Endothelial cell (in vitro differentiated cells): Measurements from ENCODE around the gene SPAG17. TPM values are rescaled to one million over a fixed set of nuclear protein-coding genes. Genes with fewer than 3 reads are reported as not detected.
A peak's percentile ranks its signal among the peaks of the same experiment; 100 is the strongest.

ENCODE experiments used
- DNase-seq: peaks from one replicate; pipeline ENCODE4 v3.0.0; 2021; ENCODE audit warnings: low spot score
- H3K27ac Mint-ChIP-seq: one replicate; pipeline ENCODE4 v1.8.0; 2021; ENCODE audit warnings: mixed read lengths, inconsistent platforms; ENCODE audit not compliant: unreplicated experiment
- H3K27me3 Mint-ChIP-seq: one replicate; pipeline ENCODE4 v1.8.0; 2021; ENCODE audit warnings: mild to moderate bottlenecking, moderate library complexity, mixed read lengths, inconsistent platforms; ENCODE audit not compliant: unreplicated experiment
- H3K36me3 Mint-ChIP-seq: one replicate; pipeline ENCODE4 v1.8.0; 2021; ENCODE audit warnings: mild to moderate bottlenecking, low read depth, mixed read lengths, inconsistent platforms; ENCODE audit not compliant: unreplicated experiment
- H3K4me1 Mint-ChIP-seq: one replicate; pipeline ENCODE4 v1.8.0; 2021; ENCODE audit warnings: mild to moderate bottlenecking, mixed read lengths, inconsistent platforms; ENCODE audit not compliant: unreplicated experiment
- H3K4me3 Mint-ChIP-seq: one replicate; pipeline ENCODE4 v1.8.0; 2021; ENCODE audit warnings: mild to moderate bottlenecking, mixed read lengths, inconsistent platforms; ENCODE audit not compliant: unreplicated experiment
- H3K9me3 Mint-ChIP-seq: one replicate; pipeline ENCODE4 v1.8.0; 2021; ENCODE audit warnings: mixed read lengths, inconsistent platforms; ENCODE audit not compliant: unreplicated experiment
- total RNA-seq: library from RNA; stranded (reverse); fragmentation: NEBNext Ultra II Directional; extraction: Animal tissue kit (Norgen Biotek cat#: 25700); gene quantifications from one replicate; pipeline ENCODE4 v1.2.1, GENCODE V29; 2021; ENCODE audit not compliant: unreplicated experiment
- TF ChIP-seq, protein P1 (sequence below): fragments of 200-600 bp; sonication (generic); IDR thresholded peaks from one replicate; pipeline ENCODE4 v1.5.0; 2021; ENCODE audit warnings: antibody characterized with exemption; ENCODE audit not compliant: unreplicated experiment

Gene SPAG17
- total RNA-seq, 1 donor from 2014 or later = 9.5 TPM

GRCh38 chr1:117976381-117976780, 208.6 kb downstream of the SPAG17 start:
- Mint-ChIP-seq H3K4me3 (no peak overlapping the region), H3K36me3 (no peaks in the 10 kb centered on the region), H3K4me1 (no peaks in the 10 kb centered on the region), H3K27me3 (no peaks in the 10 kb centered on the region), H3K9me3 (no peaks in the 10 kb centered on the region), H3K27ac (no peak overlapping the region)
- DNase-seq = no peak
- TF ChIP-seq, protein P1, sequence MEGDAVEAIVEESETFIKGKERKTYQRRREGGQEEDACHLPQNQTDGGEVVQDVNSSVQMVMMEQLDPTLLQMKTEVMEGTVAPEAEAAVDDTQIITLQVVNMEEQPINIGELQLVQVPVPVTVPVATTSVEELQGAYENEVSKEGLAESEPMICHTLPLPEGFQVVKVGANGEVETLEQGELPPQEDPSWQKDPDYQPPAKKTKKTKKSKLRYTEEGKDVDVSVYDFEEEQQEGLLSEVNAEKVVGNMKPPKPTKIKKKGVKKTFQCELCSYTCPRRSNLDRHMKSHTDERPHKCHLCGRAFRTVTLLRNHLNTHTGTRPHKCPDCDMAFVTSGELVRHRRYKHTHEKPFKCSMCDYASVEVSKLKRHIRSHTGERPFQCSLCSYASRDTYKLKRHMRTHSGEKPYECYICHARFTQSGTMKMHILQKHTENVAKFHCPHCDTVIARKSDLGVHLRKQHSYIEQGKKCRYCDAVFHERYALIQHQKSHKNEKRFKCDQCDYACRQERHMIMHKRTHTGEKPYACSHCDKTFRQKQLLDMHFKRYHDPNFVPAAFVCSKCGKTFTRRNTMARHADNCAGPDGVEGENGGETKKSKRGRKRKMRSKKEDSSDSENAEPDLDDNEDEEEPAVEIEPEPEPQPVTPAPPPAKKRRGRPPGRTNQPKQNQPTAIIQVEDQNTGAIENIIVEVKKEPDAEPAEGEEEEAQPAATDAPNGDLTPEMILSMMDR = no peak

DNA sequence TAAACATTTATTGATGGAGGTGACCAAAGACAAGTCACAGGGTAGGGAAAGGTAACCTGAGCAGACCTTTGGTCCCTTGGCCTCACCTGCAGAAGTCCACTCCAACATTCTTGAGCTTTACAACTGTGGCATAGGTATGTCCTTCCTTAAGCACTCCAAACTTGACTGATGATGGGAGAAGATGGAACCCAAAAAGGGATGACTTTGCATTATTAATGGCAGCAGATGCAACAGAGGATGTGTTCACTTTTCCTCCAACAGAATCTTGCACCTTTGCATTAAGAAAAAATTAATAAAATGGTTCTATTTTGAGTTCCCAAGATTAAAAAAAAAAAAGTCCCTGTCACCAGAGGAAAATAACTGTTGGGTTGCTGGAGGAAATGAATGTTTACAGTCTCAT, 213.3 kb downstream of the SPAG17 start:
- no peaks in the 10 kb centered on the region for H3K9me3 Mint-ChIP-seq
- no peaks in the 10 kb centered on the region for H3K36me3 Mint-ChIP-seq
- H3K4me1 Mint-ChIP-seq = peaks cover 3% of the 10 kb centered on the region
- no peaks in the 10 kb centered on the region for H3K27me3 Mint-ChIP-seq
- no peak overlapping the region for H3K27ac Mint-ChIP-seq
- H3K4me3 Mint-ChIP-seq = no peak overlapping the region
- TF ChIP-seq, protein P1 = no peak
- no peak for DNase-seq

DNA sequence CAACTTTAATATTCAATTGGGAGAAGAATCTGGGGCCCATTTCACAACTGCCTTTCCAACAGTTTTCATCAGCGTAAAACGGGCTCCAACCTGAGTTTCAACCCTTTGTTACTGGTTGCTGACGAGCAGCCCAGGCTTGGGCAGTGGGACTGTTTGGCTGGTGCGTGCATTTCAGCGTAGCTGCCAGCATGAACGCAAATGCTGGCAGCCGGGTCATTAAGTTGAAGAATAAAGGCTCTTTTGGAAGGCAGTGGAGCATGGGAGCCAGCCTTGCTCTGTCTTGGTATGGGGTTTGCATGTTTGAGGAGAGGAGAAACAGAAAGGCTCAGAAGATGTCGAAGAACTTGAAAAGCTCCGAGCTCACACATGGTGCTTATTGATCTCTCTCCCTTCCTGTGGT, 214.8 kb downstream of the SPAG17 start:
- no peak overlapping the region for H3K4me3 Mint-ChIP-seq
- DNase-seq = no peak
- H3K9me3 Mint-ChIP-seq = no peaks in the 10 kb centered on the region
- H3K4me1 Mint-ChIP-seq = peaks cover 3% of the 10 kb centered on the region
- no peak overlapping the region for H3K27ac Mint-ChIP-seq
- no peaks in the 10 kb centered on the region for H3K27me3 Mint-ChIP-seq
- no peaks in the 10 kb centered on the region for H3K36me3 Mint-ChIP-seq
- TF ChIP-seq, protein P1 = no peak

- Mint-ChIP-seq H3K36me3 (no peaks in the 10 kb centered on the region), H3K27ac (no peak overlapping the region), H3K9me3 (no peaks in the 10 kb centered on the region), H3K4me3 (no peak overlapping the region), H3K27me3 (no peaks in the 10 kb centered on the region), H3K4me1 (peaks cover 16% of the 10 kb centered on the region)
- TF ChIP-seq, protein P1 = no peak
- DNase-seq = no peak
Measured at GRCh38 chr1:117967881-117968280, 217.1 kb downstream of the SPAG17 start.

DNA sequence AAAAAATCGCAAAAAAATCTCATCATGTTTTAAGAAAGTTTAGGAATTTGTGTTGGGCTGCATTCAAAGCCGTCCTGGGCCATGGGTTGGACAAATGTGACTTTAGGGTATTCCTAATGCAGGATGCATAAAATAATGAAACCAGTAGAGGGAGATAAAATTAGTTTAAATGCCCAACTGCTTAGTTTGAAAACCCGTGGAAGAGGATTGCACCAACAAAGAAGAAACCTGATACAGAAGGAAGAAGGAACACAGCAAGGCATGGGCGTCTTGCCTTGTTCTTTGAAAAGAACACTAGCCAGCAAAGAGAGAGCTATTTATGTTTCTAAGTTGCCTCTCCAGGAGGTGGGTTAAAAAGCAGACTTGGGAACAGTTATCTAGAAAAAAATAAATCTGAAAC, 217.6 kb downstream of the SPAG17 start:
- peaks cover 16% of the 10 kb centered on the region for H3K4me1 Mint-ChIP-seq
- H3K27me3 Mint-ChIP-seq = no peaks in the 10 kb centered on the region
- TF ChIP-seq, protein P1 = peak; percentile 44
- H3K36me3 Mint-ChIP-seq = no peaks in the 10 kb centered on the region
- no peak for DNase-seq
- H3K4me3 Mint-ChIP-seq = no peak overlapping the region
- no peaks in the 10 kb centered on the region for H3K9me3 Mint-ChIP-seq
- H3K27ac Mint-ChIP-seq = no peak overlapping the region
